ENCODE results near the gene DAB1. TPM values are rescaled to one million over a fixed set of nuclear protein-coding genes. Genes with fewer than 3 reads are reported as not detected.

DAB1 gene
- total and polyA plus RNA-seq, 10 of the 15 experiments (the other 5 are each of a cell fraction or from before 2014, with no cell fraction given) = 0.02 to 0.10 (median 0.03) TPM; not detected in 5

- Histone ChIP-seq H3K4me1 (ENCODE audit: control insufficient read depth, insufficient read depth, low read length) (no peaks in the 10 kb centered on the region), H3K9ac (ENCODE audit: control insufficient read depth, insufficient read depth, low read length) (no peak overlapping the region), H2AFZ (ENCODE audit: control insufficient read depth, low read depth, low read length) (no peak overlapping the region), H3K4me3 (no peak overlapping the region), H4K20me1 (ENCODE audit: control insufficient read depth, insufficient read depth) (no peaks in the 10 kb centered on the region), H3K27ac (ENCODE audit: control insufficient read depth, insufficient read depth) (no peak overlapping the region), H3K27me3 (replicated peaks in 1 of 2; ENCODE audit: control insufficient read depth in 2 of 2, insufficient read depth in 2 of 2, low read length in 1 of 2) (peaks cover 2% of the 10 kb centered on the region in 2 experiments; a peak in 2 of 4 replicates), H3K4me2 (ENCODE audit: control insufficient read depth, insufficient read depth) (no peak overlapping the region), H3K36me3 (ENCODE audit: control insufficient read depth in 2 of 2, insufficient read depth in 2 of 2, low read length in 1 of 2) (no peaks in the 10 kb centered on the region), H3K79me2 (ENCODE audit: control insufficient read depth, insufficient read depth, low read length) (no peaks in the 10 kb centered on the region), H3K9me3 (replicated peaks; ENCODE audit: control insufficient read depth, insufficient read depth, low read length) (no peaks in the 10 kb centered on the region)
- DNase-seq (ENCODE audit: low read depth, low spot score) (no peak), ATAC-seq (no peak), FAIRE-seq (no peak)
- CTCF ChIA-PET = interaction anchor here (1.8 kb wide), 1 partner anchor 12 kb away, joined by 5 read pairs; no protein-coding TSS in a partner anchor
- intact Hi-C loops (cut with micrococcal nuclease; ENCODE audit: unreplicated experiment) = no loop called here
- SMC1A ChIA-PET (ENCODE audit: uncharacterized antibody, unreplicated experiment) = interaction anchor here (0.9 kb wide), 1 partner anchor 162 kb away, joined by 4 read pairs; no protein-coding TSS in a partner anchor
- no TSS peak for BruUV-seq (replicated peaks)
- POLR2A ChIA-PET = no interaction called here
- TF ChIP-seq SP1 (IDR thresholded peaks at IDR 0.05; ENCODE audit: low read depth, low read length) = no peak
- TF ChIP-seq REST (IDR thresholded peaks at IDR 0.05; ENCODE audit: low read depth, low read length) = no peak
- TF ChIP-seq ATF2 (IDR thresholded peaks at IDR 0.05; ENCODE audit: low read length) = no peak
- no peak for TF ChIP-seq TARDBP (IDR thresholded peaks at IDR 0.05; ENCODE audit: borderline replicate concordance)
- no peak for TF ChIP-seq E2F4 (IDR thresholded peaks at IDR 0.05; ENCODE audit: low read depth, low read length)
- no peak for TF ChIP-seq PRDM15 (CRISPR knock-in tag; IDR thresholded peaks at IDR 0.05)
- TF ChIP-seq SKIL (IDR thresholded peaks at IDR 0.05; ENCODE audit: low read depth, poor library complexity, severe bottlenecking) = no peak
- no peak for TF ChIP-seq MTA2 (IDR thresholded peaks at IDR 0.05; ENCODE audit: low read depth)
- WGBS (ENCODE audit: insufficient coverage, insufficient replicate concordance, low lambda C conversion rate, missing lambda C conversion rate) = 11% methylated on average over 3 of the region's 3 CpGs
- in situ Hi-C loops (cut with MboI) = no loop called here
- RAD21 ChIA-PET (ENCODE audit: unreplicated experiment) = no interaction called here
Observed at GRCh38 chr1:56991576-56991975, 432.3 kb downstream of the DAB1 start.
